GM12878 (cell line): ENCODE measurements around the gene ASMTL. TPM values are rescaled to one million over a fixed set of nuclear protein-coding genes. Genes with fewer than 3 reads are reported as not detected.

Experiments
- ATAC-seq: fragments of 200-7000 bp; cut with Tn5 transposase; 3 replicates; pipeline ENCODE4 v1.9.1; 2020; ENCODE audit warnings: mild to moderate bottlenecking, moderate library complexity
- BruUV-seq: library from RNA; stranded (reverse); fragments of 400-500 nt; replicated peaks from 2 replicates; lab custom pipeline; 2021; lab: Mats Ljungman, UMichigan
- CTCF ChIA-PET: fragments of 300-600 bp; sonication (Branson Sonifier 250); formaldehyde crosslinking; extraction: SDS; loops from one replicate; lab custom pipeline; 2021; ENCODE audit warnings: inconsistent platforms; lab: Yijun Ruan, JAX
- POLR2A ChIA-PET: fragments of 350-600 bp; formaldehyde crosslinking; extraction: SDS; loops from one replicate; lab custom pipeline; 2021; ENCODE audit warnings: inconsistent platforms; lab: Charles Lee
- RAD21 ChIA-PET: fragments of 300-600 bp; sonication (Branson Sonifier 250); formaldehyde crosslinking; loops from one replicate; lab custom pipeline; 2023; ENCODE audit warnings: antibody characterized with exemption; ENCODE audit not compliant: unreplicated experiment; lab: Charles Lee
- SMC1A ChIA-PET: fragments of 300-600 bp; sonication (Branson Sonifier 250); formaldehyde crosslinking; loops from one replicate; lab custom pipeline; 2023; ENCODE audit not compliant: unreplicated experiment, uncharacterized antibody; lab: Charles Lee
- DNase-seq: peaks from one replicate; pipeline ENCODE4 v3.0.0-alpha.2; 2011; ENCODE audit warnings: low read depth, low spot score
- FAIRE-seq: peaks from 3 replicates; lab custom pipeline; 2011; peaks lifted over from hg19 to GRCh38; lab: Jason Lieb, UNC
- H2AFZ ChIP-seq: 2 replicates; pipeline ENCODE4 v1.6.0; 2011; ENCODE audit warnings: low read depth, low read length, control low read depth; ENCODE audit not compliant: control insufficient read depth
- H3K27ac ChIP-seq: 2 replicates; pipeline ENCODE4 v1.5.1; 2011; ENCODE audit warnings: control low read depth; ENCODE audit not compliant: control insufficient read depth, insufficient read depth
- H3K27me3 ChIP-seq, 2 experiments: replicated peaks in 1 of 2; 2 replicates each; pipeline versions ENCODE4 v1.6.0 to v1.6.1; 2011; ENCODE audit warnings: low read length in 1 of 2; ENCODE audit not compliant: control insufficient read depth in 2 of 2, insufficient read depth in 2 of 2
- H3K36me3 ChIP-seq, 2 experiments: 2 replicates each; pipeline ENCODE4 v1.5.1; 2011; ENCODE audit warnings: low read length in 1 of 2; ENCODE audit not compliant: control insufficient read depth in 2 of 2, insufficient read depth in 2 of 2
- H3K4me1 ChIP-seq: 2 replicates; pipeline ENCODE4 v1.6.1; 2011; ENCODE audit warnings: mild to moderate bottlenecking, low read length, moderate library complexity, mixed read lengths; ENCODE audit not compliant: control insufficient read depth, insufficient read depth
- H3K4me2 ChIP-seq: 2 replicates; pipeline ENCODE4 v1.6.0; 2011; ENCODE audit warnings: control low read depth; ENCODE audit not compliant: control insufficient read depth, insufficient read depth
- H3K4me3 ChIP-seq: fragments of 200-600 bp; sonication (generic); 2 replicates; pipeline ENCODE4 v1.5.1; 2016
- H3K79me2 ChIP-seq: 2 replicates; pipeline ENCODE4 v1.6.0; 2011; ENCODE audit warnings: low read length; ENCODE audit not compliant: control insufficient read depth, insufficient read depth
- H3K9ac ChIP-seq: 2 replicates; pipeline ENCODE4 v1.8.0; 2011; ENCODE audit warnings: low read length, control low read depth, mixed read lengths; ENCODE audit not compliant: control insufficient read depth, insufficient read depth
- H3K9me3 ChIP-seq: replicated peaks from 3 replicates; pipeline ENCODE4 v1.5.1; 2011; ENCODE audit warnings: mild to moderate bottlenecking, low read length; ENCODE audit not compliant: control insufficient read depth, insufficient read depth
- H4K20me1 ChIP-seq: 2 replicates; pipeline ENCODE4 v1.6.0; 2011; ENCODE audit not compliant: control insufficient read depth, insufficient read depth
- CREM ChIP-seq: IDR thresholded peaks from 2 replicates; pipeline ENCODE4 v1.6.1; 2014; ENCODE audit warnings: antibody characterized with exemption, low read depth
- IKZF1 ChIP-seq: fragments of 450-650 bp; conservative IDR thresholded peaks from 2 replicates; pipeline ENCODE4 v1.6.1; 2017; ENCODE audit warnings: antibody characterized with exemption, mild to moderate bottlenecking
- LARP7 ChIP-seq: fragments of 450-650 bp; IDR thresholded peaks from 2 replicates; pipeline ENCODE4 v1.6.1; 2017; ENCODE audit warnings: mild to moderate bottlenecking
- POLR2AphosphoS5 ChIP-seq: IDR thresholded peaks from 2 replicates; pipeline ENCODE4 v1.6.1; 2011; ENCODE audit warnings: mild to moderate bottlenecking, low read length, inconsistent platforms
- SP1 ChIP-seq: IDR thresholded peaks from one replicate; pipeline ENCODE4 v1.6.1; 2011; ENCODE audit warnings: low read depth, low read length
- ZNF384 ChIP-seq: IDR thresholded peaks from 2 replicates; pipeline ENCODE4 v1.6.1; 2012; ENCODE audit warnings: low read depth, mild to moderate bottlenecking, low read length, improper control_type of control experiment, borderline replicate concordance
- WGBS: methylation state at CpG from one replicate; pipeline ENCODE4 v1.1.6; 2016; ENCODE audit warnings: low lambda C conversion rate; ENCODE audit not compliant: insufficient replicate concordance, insufficient coverage; ENCODE audit errors: missing lambda C conversion rate; 5-methylcytosine and 5-hydroxymethylcytosine counted together
- in situ Hi-C: fragments of 300-500 bp; cut with MboI; formaldehyde crosslinking; loops from 9 replicates; pipeline ENCODE4 v1.14.3; 2018; ENCODE audit warnings: mixed read lengths
- intact Hi-C: fragments of 100-400 bp; cut with micrococcal nuclease; formaldehyde crosslinking; loops from one replicate; pipeline ENCODE4 v1.14.2; 2022; ENCODE audit not compliant: unreplicated experiment
- polyA plus RNA-seq, 11 experiments: library from polyadenylated mRNA; depleted of rRNA in 4 of 11; unstranded in 6 of 11; stranded (reverse) in 5 of 11; fragments of >200 nt; fragmentation: Nextera tagmentation in 4 of 11; fragmentation: Illumina TruSeq in 1 of 11; extraction: Ambion mirVana in 4 of 11; extraction: Trizol in 1 of 11; gene quantifications; 1 replicate in 1 of 11; 2 replicates in 10 of 11; pipeline versions ENCODE4 v1.2.1 to v1.2.3, GENCODE V29; 2011 to 2016; ENCODE audit warnings: inconsistent platforms in 2 of 11, missing spikeins in 2 of 11, low read depth in 1 of 11
- total RNA-seq, 4 experiments: library from RNA; depleted of rRNA in 3 of 4; stranded (reverse); fragments of >200 nt in 3 of 4; fragmentation: Illumina TruSeq in 1 of 4; extraction: Trizol in 1 of 4; gene quantifications; 2 replicates each; pipeline versions ENCODE4 v1.2.1 to v1.2.3, GENCODE V29; 2013 to 2021

The ASMTL gene
- total and polyA plus RNA-seq, 10 of the 15 experiments (the other 5 are each of a cell fraction or from before 2014, with no cell fraction given): 1.6 to 51.9 (median 32.1) TPM

- TF ChIP-seq LARP7 (no peak), IKZF1 (no peak), CREM (no peak), POLR2AphosphoS5 (peak; percentile 5; the same call in 1 of the 2 replicates), SP1 (no peak)
- peaks cover 30 to 40% of the 10 kb centered on the region in 2 experiments for H3K36me3 ChIP-seq
- ATAC-seq: no peak
- H4K20me1 ChIP-seq: peaks cover 19% of the 10 kb centered on the region; the same call in 1 of the 2 replicates
- no peak for DNase-seq
- TSS peak; percentile 54 for BruUV-seq
- no peaks in the 10 kb centered on the region for H3K9me3 ChIP-seq
- H3K4me2 ChIP-seq: peak overlapping the region; percentile 65
- H3K27ac ChIP-seq: peak overlapping the region; percentile 99
- peak overlapping the region; percentile 94 for H3K4me3 ChIP-seq
- in situ Hi-C loops (no loop called here), intact Hi-C loops (no loop called here)
- H2AFZ ChIP-seq: no peak overlapping the region
- CTCF ChIA-PET: no interaction called here
- SMC1A ChIA-PET: no interaction called here
- WGBS: 37% methylated on average over 30 of the region's 30 CpGs
- H3K79me2 ChIP-seq: peaks cover 74% of the 10 kb centered on the region
- H3K9ac ChIP-seq: peak overlapping the region; percentile 99
- POLR2A ChIA-PET: no interaction called here
- RAD21 ChIA-PET: no interaction called here
- peaks cover 10% of the 10 kb centered on the region for H3K4me1 ChIP-seq
- FAIRE-seq: no peak
- no peaks in the 10 kb centered on the region for H3K27me3 ChIP-seq
These were observed 61.9 kb downstream of the ASMTL start for GRCh38 chrX:1390621-1391369.

- DNase-seq (no peak), FAIRE-seq (no peak), ATAC-seq (no peak)
- intact Hi-C loops (no loop called here), in situ Hi-C loops (no loop called here)
- TF ChIP-seq ZNF384: no peak
- 87% methylated on average over 9 of the region's 10 CpGs for WGBS
- Histone ChIP-seq H3K9ac (no peak overlapping the region), H2AFZ (no peak overlapping the region), H3K4me3 (peak overlapping the region; percentile 94; the same call in 1 of the 2 replicates), H3K9me3 (no peaks in the 10 kb centered on the region), H3K27me3 (no peaks in the 10 kb centered on the region), H3K79me2 (peaks cover 67% of the 10 kb centered on the region), H3K4me2 (0 out of 2 replicates have a peak overlapping the region, but pooled peaks have one; percentile 7), H4K20me1 (peaks cover 19% of the 10 kb centered on the region; the same call in 1 of the 2 replicates), H3K36me3 (peaks cover 36 to 48% of the 10 kb centered on the region in 2 experiments), H3K27ac (no peak overlapping the region), H3K4me1 (peaks cover 9% of the 10 kb centered on the region)
- ChIA-PET SMC1A (no interaction called here), POLR2A (no interaction called here), CTCF (no interaction called here), RAD21 (no interaction called here)
- no TSS peak for BruUV-seq
These were observed 62.8 kb downstream of the ASMTL start for GRCh38 chrX:1389993-1390285.
